HepG2 (cell line): ENCODE data around the gene HMBS. TPM values are rescaled to one million over a fixed set of nuclear protein-coding genes. Genes with fewer than 3 reads are reported as not detected.

ENCODE experiments used
- HOXA9 ChIP-seq: sonication (generic); formaldehyde crosslinking; IDR thresholded peaks from 2 replicates; pipeline ENCODE4 v1.8.1; 2022; ENCODE audit warnings: missing genetic modification reagents, mild to moderate bottlenecking, moderate library complexity, borderline replicate concordance
- ISL2 ChIP-seq: sonication (generic); formaldehyde crosslinking; IDR thresholded peaks from 2 replicates; pipeline ENCODE4 v1.5.0; 2020; ENCODE audit warnings: missing genetic modification reagents
- KAT7 ChIP-seq: IDR thresholded peaks from 2 replicates; pipeline ENCODE4 v1.6.1; 2018; ENCODE audit warnings: borderline replicate concordance, missing compliant biosample characterization
- MAF1 ChIP-seq: sonication (generic); formaldehyde crosslinking; IDR thresholded peaks from 2 replicates; pipeline ENCODE4 v1.5.0; 2020; ENCODE audit warnings: missing genetic modification reagents, borderline replicate concordance
- MXD1 ChIP-seq: sonication (generic); formaldehyde crosslinking; IDR thresholded peaks from 2 replicates; pipeline ENCODE4 v1.4.0; 2020; ENCODE audit warnings: mild to moderate bottlenecking, missing genetic modification reagents
- NR2F6 ChIP-seq, 2 experiments: IDR thresholded peaks; 2 replicates each; pipeline ENCODE4 v1.6.1; 2016; ENCODE audit warnings: antibody characterized with exemption in 1 of 2, mild to moderate bottlenecking in 1 of 2
- RXRA ChIP-seq: sonication (generic); formaldehyde crosslinking; IDR thresholded peaks from 2 replicates; pipeline ENCODE4 v1.5.1; 2020; ENCODE audit warnings: missing genetic modification reagents
- SAP130 ChIP-seq: IDR thresholded peaks from 2 replicates; pipeline ENCODE4 v1.6.1; 2016; ENCODE audit warnings: low read depth
- THAP7 ChIP-seq: sonication (generic); formaldehyde crosslinking; IDR thresholded peaks from 2 replicates; pipeline ENCODE4 v1.8.1; 2023; ENCODE audit warnings: mild to moderate bottlenecking, missing genetic modification reagents
- ZBTB14 ChIP-seq: sonication (generic); formaldehyde crosslinking; IDR thresholded peaks from 2 replicates; pipeline ENCODE4 v1.4.0; 2020; ENCODE audit warnings: missing genetic modification reagents
- ZC3H13 ChIP-seq: sonication (generic); formaldehyde crosslinking; IDR thresholded peaks from 2 replicates; pipeline ENCODE4 v1.8.1; 2023; ENCODE audit warnings: mild to moderate bottlenecking, missing genetic modification reagents, moderate library complexity
- ZNF138 ChIP-seq: sonication (generic); formaldehyde crosslinking; IDR thresholded peaks from 2 replicates; pipeline ENCODE4 v1.5.0; 2020; ENCODE audit warnings: mild to moderate bottlenecking, low read depth, missing genetic modification reagents
- ZNF263 ChIP-seq: sonication (generic); formaldehyde crosslinking; IDR thresholded peaks from 2 replicates; pipeline ENCODE4 v1.4.0; 2020; ENCODE audit warnings: missing genetic modification reagents
- ZNF691 ChIP-seq: sonication (generic); formaldehyde crosslinking; IDR thresholded peaks from 2 replicates; pipeline ENCODE4 v1.4.0; 2020; ENCODE audit warnings: missing genetic modification reagents, low read depth, mild to moderate bottlenecking, borderline replicate concordance
- ZNF746 ChIP-seq: sonication (generic); formaldehyde crosslinking; IDR thresholded peaks from 2 replicates; pipeline ENCODE4 v1.8.0; 2022; ENCODE audit warnings: mild to moderate bottlenecking, missing genetic modification reagents
- ZNF768 ChIP-seq: sonication (generic); formaldehyde crosslinking; IDR thresholded peaks from 2 replicates; pipeline ENCODE4 v1.4.0; 2020; ENCODE audit warnings: missing genetic modification reagents
- ZNF784 ChIP-seq: sonication (generic); formaldehyde crosslinking; IDR thresholded peaks from 2 replicates; pipeline ENCODE4 v1.5.1; 2020; ENCODE audit warnings: missing genetic modification reagents, mild to moderate bottlenecking, borderline replicate concordance
- ZNF800 ChIP-seq: sonication (generic); formaldehyde crosslinking; IDR thresholded peaks from 2 replicates; pipeline ENCODE4 v1.4.0; 2020; ENCODE audit warnings: missing genetic modification reagents
- polyA plus RNA-seq, 8 experiments: library from polyadenylated mRNA; depleted of rRNA in 3 of 8; stranded (reverse) in 7 of 8; unstranded in 1 of 8; fragments of >200 nt; fragmentation: Illumina TruSeq in 4 of 8; extraction: Trizol in 4 of 8; gene quantifications; 2 replicates each; pipeline versions ENCODE4 v1.2.1 to v1.2.3, GENCODE V29; 2011 to 2016; ENCODE audit warnings: low read depth in 4 of 8, missing spikeins in 1 of 8, mixed read lengths in 1 of 8; ENCODE audit not compliant: insufficient read depth in 1 of 8
- total RNA-seq, 5 experiments: library from RNA; depleted of rRNA; stranded (reverse); fragments of >200 nt; fragmentation: Illumina TruSeq; extraction: Trizol; gene quantifications; 2 replicates each; pipeline ENCODE4 v1.2.3, GENCODE V29; 2016; ENCODE audit warnings: low read depth in 1 of 5

The HMBS gene
- total and polyA plus RNA-seq, 2 of the 13 experiments (the other 11 are each of a cell fraction or from before 2014, with no cell fraction given), result 9.4 to 46.9 TPM

- TF ChIP-seq ZNF746 (CRISPR knock-in tag) (peak; percentile 25; the same call in 1 of the 2 replicates), SAP130 (CRISPR knock-in tag) (peak; percentile 81), ZNF800 (0 out of 2 replicates have a peak, but pooled peaks have one; percentile 54), ZNF263 (peak; percentile 96), ZNF138 (CRISPR knock-in tag) (0 out of 2 replicates have a peak, but pooled peaks have one; percentile 30), RXRA (CRISPR knock-in tag) (0 out of 2 replicates have a peak, but pooled peaks have one; percentile 24), MAF1 (0 out of 2 replicates have a peak, but pooled peaks have one; percentile 27), MXD1 (CRISPR knock-in tag) (peak; percentile 67; the same call in 1 of the 2 replicates), ZBTB14 (CRISPR knock-in tag) (no peak), ZNF768 (CRISPR knock-in tag) (peak; percentile 47; the same call in 1 of the 2 replicates), ZNF691 (CRISPR knock-in tag) (0 out of 2 replicates have a peak, but pooled peaks have one; percentile 2), THAP7 (CRISPR knock-in tag) (peak; percentile 23; the same call in 1 of the 2 replicates), KAT7 (peak; percentile 66; the same call in 1 of the 2 replicates), HOXA9 (CRISPR knock-in tag) (no peak), NR2F6 (IDR thresholded peaks at IDR 0.05) (no peak), NR2F6 (CRISPR knock-in tag; IDR thresholded peaks at IDR 0.05) (peak; percentile 14; the same call in 1 of the 2 replicates), ZNF784 (CRISPR knock-in tag) (peak; percentile 40; the same call in 1 of the 2 replicates), ISL2 (CRISPR knock-in tag) (peak; percentile 30; the same call in 1 of the 2 replicates), ZC3H13 (CRISPR knock-in tag) (peak; percentile 42; the same call in 1 of the 2 replicates)
These were observed 22.2 kb downstream of the HMBS start, which contains the start of gene C2CD2L (continued) for GRCh38 chr11:119106564-119107537.
